Retinal pigment epithelial cell (primary cell): ENCODE results near the gene MAD1L1.

Experiments used
- DNase-seq: peaks from one replicate; pipeline ENCODE4 v3.0.0-alpha.2; 2010; ENCODE audit warnings: low read depth
- H3K4me3 ChIP-seq: 2 replicates; pipeline ENCODE4 v1.5.1; 2011; ENCODE audit warnings: mild to moderate bottlenecking, low read length, control low read depth, moderate library complexity
- CTCF ChIP-seq: conservative IDR thresholded peaks from 2 replicates; pipeline ENCODE4 v1.5.1; 2011; ENCODE audit warnings: low read depth, low read length, control low read depth, inconsistent platforms

MAD1L1 gene

GRCh38 chr7:1951159-1951536 lies 281.6 kb downstream of the MAD1L1 start:
- no peak overlapping the region for H3K4me3 ChIP-seq
- DNase-seq = no peak

GRCh38 chr7:1950452-1951158 lies 282.1 kb downstream of the MAD1L1 start:
- TF ChIP-seq CTCF = no peak
- DNase-seq = no peak
- H3K4me3 ChIP-seq = no peak overlapping the region

More at GRCh38 chr7:1951159-1951536, 281.6 kb downstream of the MAD1L1 start:
- TF ChIP-seq CTCF = no peak

- TF ChIP-seq CTCF = no peak
- no peak overlapping the region for H3K4me3 ChIP-seq
- DNase-seq = no peak
Measured at GRCh38 chr7:1950066-1950451, 282.7 kb downstream of the MAD1L1 start.

GRCh38 chr7:1949681-1950055 lies 283.1 kb downstream of the MAD1L1 start:
- TF ChIP-seq CTCF = no peak
- no peak overlapping the region for H3K4me3 ChIP-seq
- no peak for DNase-seq

- DNase-seq = no peak
- TF ChIP-seq CTCF = no peak
- H3K4me3 ChIP-seq = no peak overlapping the region
Measured at GRCh38 chr7:1948887-1949680, 283.7 kb downstream of the MAD1L1 start.

GRCh38 chr7:1948301-1948796 lies 284.4 kb downstream of the MAD1L1 start:
- TF ChIP-seq CTCF = no peak
- no peak overlapping the region for H3K4me3 ChIP-seq
- DNase-seq = no peak
